ENCODE results near the gene BDNF.

DNA sequence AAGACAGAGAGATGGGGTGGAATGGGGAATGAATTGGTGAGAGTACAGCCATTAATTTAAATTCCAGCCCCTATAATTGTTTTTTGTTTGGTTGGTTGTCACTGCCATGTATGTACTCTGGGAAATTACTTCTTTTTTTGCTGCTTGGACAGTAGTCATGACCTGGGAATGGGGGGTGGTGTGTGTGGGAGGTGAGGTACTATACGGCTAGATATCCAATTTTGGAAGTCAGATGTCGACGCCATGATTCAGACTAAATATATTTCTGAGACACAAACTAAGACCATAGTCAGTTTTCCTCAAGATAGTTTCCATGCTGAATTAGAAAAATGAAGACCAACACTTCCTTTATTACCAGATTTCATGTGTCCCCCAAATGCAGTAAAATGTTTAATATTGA lies 7.4 kb upstream of the BDNF start:
- TF ChIP-seq, protein P1, sequence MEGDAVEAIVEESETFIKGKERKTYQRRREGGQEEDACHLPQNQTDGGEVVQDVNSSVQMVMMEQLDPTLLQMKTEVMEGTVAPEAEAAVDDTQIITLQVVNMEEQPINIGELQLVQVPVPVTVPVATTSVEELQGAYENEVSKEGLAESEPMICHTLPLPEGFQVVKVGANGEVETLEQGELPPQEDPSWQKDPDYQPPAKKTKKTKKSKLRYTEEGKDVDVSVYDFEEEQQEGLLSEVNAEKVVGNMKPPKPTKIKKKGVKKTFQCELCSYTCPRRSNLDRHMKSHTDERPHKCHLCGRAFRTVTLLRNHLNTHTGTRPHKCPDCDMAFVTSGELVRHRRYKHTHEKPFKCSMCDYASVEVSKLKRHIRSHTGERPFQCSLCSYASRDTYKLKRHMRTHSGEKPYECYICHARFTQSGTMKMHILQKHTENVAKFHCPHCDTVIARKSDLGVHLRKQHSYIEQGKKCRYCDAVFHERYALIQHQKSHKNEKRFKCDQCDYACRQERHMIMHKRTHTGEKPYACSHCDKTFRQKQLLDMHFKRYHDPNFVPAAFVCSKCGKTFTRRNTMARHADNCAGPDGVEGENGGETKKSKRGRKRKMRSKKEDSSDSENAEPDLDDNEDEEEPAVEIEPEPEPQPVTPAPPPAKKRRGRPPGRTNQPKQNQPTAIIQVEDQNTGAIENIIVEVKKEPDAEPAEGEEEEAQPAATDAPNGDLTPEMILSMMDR (conservative IDR thresholded peaks at IDR 0.05): no peak
- no peak for TF ChIP-seq EZH2 (IDR thresholded peaks at IDR 0.05; ENCODE audit: low read depth)

Data from PC-9 (cell line).